PC-9 (cell line): ENCODE measurements around the gene INPP5A.

ENCODE experiments used
- CTCF ChIP-seq: fragments of 200-600 bp; sonication (generic); conservative IDR thresholded peaks from 2 replicates; pipeline ENCODE4 v1.6.1; 2017; ENCODE audit warnings: mixed run types, antibody characterized with exemption, mild to moderate bottlenecking, moderate library complexity
- EZH2 ChIP-seq: fragments of 200-600 bp; sonication (generic); IDR thresholded peaks from 2 replicates; pipeline ENCODE4 v1.8.0; 2017; ENCODE audit warnings: antibody characterized with exemption, low read depth

DNA sequence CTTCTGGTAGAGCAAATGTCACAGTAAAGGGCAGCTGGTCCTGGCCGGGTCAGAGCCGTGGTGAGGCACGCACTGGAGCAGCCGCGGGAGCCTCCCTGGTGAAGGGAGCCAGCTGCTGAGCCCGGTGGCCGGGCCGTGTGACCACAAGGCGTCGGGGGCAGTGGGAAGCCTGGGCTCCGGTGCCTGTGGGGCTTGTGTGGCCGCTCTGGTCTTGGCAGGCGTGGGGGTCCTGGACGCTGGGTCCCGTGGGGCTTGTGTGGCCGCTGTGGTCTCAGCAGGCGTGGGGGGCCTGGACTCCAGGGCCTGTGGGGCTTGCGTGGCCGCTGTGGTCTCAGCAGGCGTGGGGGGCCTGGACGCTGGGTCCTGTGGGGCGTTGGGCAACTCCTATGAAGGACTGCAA, 191.2 kb downstream of the INPP5A start:
- TF ChIP-seq EZH2, result no peak
- no peak for TF ChIP-seq CTCF
